Loucy (cell line): Measurements from ENCODE around the gene SHCBP1.
"Not testable (repeated sequence)": the region's sequence is repeated elsewhere in the genome, so short reads cannot be mapped to it uniquely, and the experiment has no call there.

ENCODE experiments used
- H2AFZ ChIP-seq: fragments of 200-600 bp; sonication (generic); 2 replicates; pipeline ENCODE4 v1.6.0; 2016; ENCODE audit warnings: antibody characterized with exemption, mild to moderate bottlenecking, low read length, moderate library complexity
- H3F3A ChIP-seq: fragments of 200-600 bp; 2 replicates; pipeline ENCODE4 v1.6.0; 2016; ENCODE audit warnings: antibody characterized with exemption, low read depth, mild to moderate bottlenecking
- H3K27me3 ChIP-seq: fragments of 200-600 bp; sonication (generic); 2 replicates; pipeline ENCODE4 v1.6.1; 2014; ENCODE audit warnings: low read length, mild to moderate bottlenecking; ENCODE audit not compliant: insufficient read depth, poor library complexity, severe bottlenecking
- H3K36me3 ChIP-seq: fragments of 200-600 bp; sonication (generic); 2 replicates; pipeline ENCODE4 v1.6.1; 2016; ENCODE audit warnings: low read length; ENCODE audit not compliant: insufficient read depth
- H3K4me1 ChIP-seq: fragments of 200-600 bp; sonication (generic); 2 replicates; pipeline ENCODE4 v1.5.1; 2014; ENCODE audit warnings: low read length, mild to moderate bottlenecking; ENCODE audit not compliant: insufficient read depth, poor library complexity, severe bottlenecking
- H3K4me2 ChIP-seq: fragments of 200-600 bp; sonication (generic); 2 replicates; pipeline ENCODE4 v1.6.0; 2014; ENCODE audit warnings: antibody characterized with exemption, low read length, low read depth, mild to moderate bottlenecking; ENCODE audit not compliant: poor library complexity, severe bottlenecking
- H3K4me3 ChIP-seq: fragments of 200-600 bp; sonication (generic); 2 replicates; pipeline ENCODE4 v1.5.1; 2014; ENCODE audit warnings: low read length, mild to moderate bottlenecking, mixed read lengths; ENCODE audit not compliant: poor library complexity, severe bottlenecking
- H3K79me2 ChIP-seq: fragments of 200-600 bp; sonication (generic); 2 replicates; pipeline ENCODE4 v1.6.1; 2014; ENCODE audit warnings: low read length; ENCODE audit not compliant: insufficient read depth
- H3K9ac ChIP-seq: fragments of 200-600 bp; sonication (generic); 2 replicates; pipeline ENCODE4 v1.6.0; 2014; ENCODE audit warnings: mild to moderate bottlenecking, low read depth, low read length, moderate library complexity; ENCODE audit not compliant: poor library complexity, severe bottlenecking
- H3K9me2 ChIP-seq: fragments of 200-600 bp; sonication (generic); replicated peaks from 2 replicates; pipeline ENCODE4 v1.6.1; 2016; ENCODE audit warnings: low read depth, low read length, mixed read lengths
- H3K9me3 ChIP-seq: fragments of 200-600 bp; sonication (generic); 2 replicates; pipeline ENCODE4 v1.6.1; 2014; ENCODE audit warnings: mild to moderate bottlenecking, antibody characterized with exemption, low read length, low read depth; ENCODE audit not compliant: insufficient read depth
- H4K20me1 ChIP-seq: fragments of 200-600 bp; sonication (generic); 2 replicates; pipeline ENCODE4 v1.6.0; 2014; ENCODE audit warnings: antibody characterized with exemption, low read length, mild to moderate bottlenecking; ENCODE audit not compliant: insufficient read depth, poor library complexity, severe bottlenecking
- CTCF ChIP-seq: fragments of 200-600 bp; sonication (generic); conservative IDR thresholded peaks from 2 replicates; pipeline ENCODE4 v1.5.1; 2014; ENCODE audit warnings: mild to moderate bottlenecking, antibody characterized with exemption, low read length
- EZH2phosphoT487 ChIP-seq: fragments of 200-600 bp; IDR thresholded peaks from 2 replicates; pipeline ENCODE4 v1.6.1; 2018; ENCODE audit warnings: antibody characterized with exemption, mild to moderate bottlenecking, moderate library complexity, borderline replicate concordance

Gene SHCBP1

GRCh38 chr16:46558018-46558417 lies 63.2 kb downstream of the SHCBP1 start:
- Histone ChIP-seq H3K27me3 (no peaks in the 10 kb centered on the region), H4K20me1 (no peaks in the 10 kb centered on the region), H3K9me3 (no peaks in the 10 kb centered on the region), H2AFZ (no peak overlapping the region), H3K4me1 (no peaks in the 10 kb centered on the region), H3K4me3 (no peak overlapping the region), H3K4me2 (no peak overlapping the region), H3F3A (no peaks in the 10 kb centered on the region), H3K36me3 (no peaks in the 10 kb centered on the region), H3K9ac (no peak overlapping the region), H3K9me2 (no peaks in the 10 kb centered on the region), H3K79me2 (no peaks in the 10 kb centered on the region)
- TF ChIP-seq EZH2phosphoT487 = no peak
- no peak for TF ChIP-seq CTCF

GRCh38 chr16:46555951-46556350 lies 65.2 kb downstream of the SHCBP1 start:
- Histone ChIP-seq H3K27me3 (no peaks in the 10 kb centered on the region), H3F3A (no peaks in the 10 kb centered on the region), H4K20me1 (no peaks in the 10 kb centered on the region), H3K4me2 (no peak overlapping the region), H2AFZ (no peak overlapping the region), H3K9ac (no peak overlapping the region), H3K4me1 (no peaks in the 10 kb centered on the region), H3K36me3 (no peaks in the 10 kb centered on the region), H3K9me2 (no peaks in the 10 kb centered on the region), H3K9me3 (no peaks in the 10 kb centered on the region), H3K79me2 (no peaks in the 10 kb centered on the region), H3K4me3 (no peak overlapping the region)
- no peak for TF ChIP-seq EZH2phosphoT487
- TF ChIP-seq CTCF = no peak

- not testable (repeated sequence) for H2AFZ ChIP-seq
Observed at GRCh38 chr16:46554435-46554834, 66.7 kb downstream of the SHCBP1 start.

More at GRCh38 chr16:46554435-46554834, 66.7 kb downstream of the SHCBP1 start:
- H4K20me1 ChIP-seq, H3K27me3 ChIP-seq, H3K36me3 ChIP-seq, H3K79me2 ChIP-seq, H3K9me2 ChIP-seq, H3K4me3 ChIP-seq, H3K9ac ChIP-seq, H3F3A ChIP-seq, H3K4me1 ChIP-seq, H3K9me3 ChIP-seq, H3K4me2 ChIP-seq: not testable (repeated sequence)
- peak; percentile 58 for TF ChIP-seq CTCF
